Heart right ventricle (tissue), 16 donors: ENCODE results near the gene LRRC8B. TPM values are rescaled to one million over a fixed set of nuclear protein-coding genes. Genes with fewer than 3 reads are reported as not detected.
A peak's percentile ranks its signal among the peaks of the same experiment; 100 is the strongest.

ENCODE experiments used
- ATAC-seq, 8 donors: fragments of 200-7000 bp; cut with Tn5 transposase; one replicate each; pipeline ENCODE4 v1.9.1; 2020; ENCODE audit warnings: mild to moderate bottlenecking in 8 of 8, moderate library complexity in 8 of 8, moderate number of reproducible peaks in 1 of 8
- DNase-seq, 2 donors: peaks; one replicate each; pipeline ENCODE4 v3.0.0-alpha.2; 2020
- H3K27ac ChIP-seq, 10 donors: fragments of 200-600 bp; sonication (generic) in 2 of 10; one replicate each; pipeline versions ENCODE4 v1.5.0 to v1.8.0; 2020 to 2022; ENCODE audit warnings: mild to moderate bottlenecking in 3 of 10
- H3K27me3 ChIP-seq, 7 donors: fragments of 200-600 bp; one replicate each; pipeline ENCODE4 v1.8.0; 2021 to 2022; ENCODE audit warnings: mild to moderate bottlenecking in 2 of 7
- H3K36me3 ChIP-seq, 9 donors: fragments of 200-600 bp; sonication (generic) in 1 of 9; one replicate each; pipeline versions ENCODE4 v1.5.0 to v1.8.0; 2020 to 2022; ENCODE audit warnings: mild to moderate bottlenecking in 2 of 9
- H3K4me1 ChIP-seq, 9 donors: fragments of 200-600 bp; sonication (generic) in 1 of 9; one replicate each; pipeline versions ENCODE4 v1.5.0 to v1.8.0; 2020 to 2022; ENCODE audit warnings: mild to moderate bottlenecking in 4 of 9
- H3K4me3 ChIP-seq, 10 donors: fragments of 200-600 bp; sonication (generic) in 2 of 10; one replicate each; pipeline versions ENCODE4 v1.5.0 to v1.8.0; 2020 to 2022; ENCODE audit warnings: mild to moderate bottlenecking in 7 of 10, moderate library complexity in 2 of 10
- H3K9me3 ChIP-seq, 11 donors: fragments of 200-600 bp in 10 of 11; sonication (generic) in 2 of 11; one replicate each; pipeline versions ENCODE4 v1.5.0 to v1.8.0; 2013 to 2022; ENCODE audit warnings: mild to moderate bottlenecking in 2 of 11, control low read depth in 1 of 11, moderate library complexity in 1 of 11
- CTCF ChIP-seq, 9 donors: fragments of 200-600 bp; sonication (generic) in 2 of 9; IDR thresholded peaks; one replicate each; pipeline versions ENCODE4 v1.5.0 to v1.8.0; 2021 to 2022; ENCODE audit warnings: antibody characterized with exemption in 9 of 9, mild to moderate bottlenecking in 5 of 9, moderate library complexity in 1 of 9
- WGBS, 2 donors: extraction: QIAGEN DNeasy Blood & Tissue Kit; methylation state at CpG; one replicate each; pipeline ENCODE4 v1.1.7; 2013; ENCODE audit warnings: inconsistent platforms in 1 of 2; 5-methylcytosine and 5-hydroxymethylcytosine counted together
- intact Hi-C, 10 donors: fragments of 100-400 bp; cut with DNase I; formaldehyde crosslinking; loops; one replicate each; pipeline versions ENCODE4 v1.11.1 to v1.14.2; 2022
- polyA plus RNA-seq, 2 donors: library from polyadenylated mRNA; stranded (reverse); fragments of 200-250 nt; gene quantifications; one replicate each; pipeline ENCODE4 v1.2.3, GENCODE V29; 2013
- total RNA-seq, 10 donors: library from RNA; stranded (reverse); fragmentation: NEBNext Ultra II Directional in 3 of 10; extraction: Animal tissue kit (Norgen Biotek cat#: 25700) in 3 of 10; gene quantifications; one replicate each; pipeline versions ENCODE4 v1.2.1 to v1.2.4, GENCODE V29; 2021 to 2023
- donor health status: Arrhythmogenic right ventricular cardiomyopathy.
- donor health status: ischemic (EF 13 %, LVEDD 7.1; RV severe dilation, severe dysfunction).
- donor health status: healthy with polysubstance abuse.
- donor health status: DM: no; HTN: yes; CAD: no.
- donor health status: DM: no; HTN: no; CAD: no.
- donor health status: ischemic (EF 25% LVEDD 6.9; RV normal size, moderate dysfunction).
- donor health status: ischemic (EF 25% LVEDD 5.7; RV mildly dilated, moderate dysfunction).
- donor health status: healthy.
- donor health status: DM: yes; HTN: yes; CAD: no.
- donor health status: Ischemic cardiomyopathy.
- donor health status: ischemic (EF 35%, LVEDD 5.7; RV mildly dilated, moderate dysfunction).
- donor health status: nonischemic (EF 11% LVEDD 7.7; RV severe dilation, severe dysfunction).
- donor health status: DM: yes; HTN: yes; CAD: no.
- donor health status: PGD.
- donor health status: ischemic (EF 29% LVEDD 5.4; RV normal size, mild dysfunction).
- donor health status: nonischemic (EF 23%, LVEDD 6.1; RV moderate dilation, normal function).

Gene LRRC8B
- total and polyA plus RNA-seq, 12 donors = 1.7 to 6.6 (median 4.2) TPM

GRCh38 chr1:89600451-89601224 lies 76.0 kb downstream of the LRRC8B start:
- ATAC-seq = no peak
- Histone ChIP-seq H3K9me3 (no peaks in the 10 kb centered on the region), H3K27ac (no peak overlapping the region), H3K36me3 (no peaks in the 10 kb centered on the region), H3K27me3 (no peaks in the 10 kb centered on the region), H3K4me3 (no peak overlapping the region), H3K4me1 (peaks cover 0 to 39% (median 27%) of the 10 kb centered on the region in 9 donors)
- TF ChIP-seq CTCF (IDR thresholded peaks at IDR 0.05) = no peak
- no peak for DNase-seq
- intact Hi-C loops = loop anchor here in 6 of 10 donors (2.0 to 10.0 kb wide), 5 partner anchors 76 to 164 kb away; partner anchors contain the start of gene LRRC8B (in 3 of the 6)
- WGBS, 2 donors = 94 to 97% methylated on average over 3 of the region's 3 CpGs

GRCh38 chr1:89602871-89603404 lies 78.3 kb downstream of the LRRC8B start:
- intact Hi-C loops = loop anchor here in 6 of 10 donors (5.0 to 10.0 kb wide), 4 partner anchors 78 to 162 kb away; partner anchors contain the start of gene LRRC8B (in 3 of the 6)
- DNase-seq = no peak
- Histone ChIP-seq H3K9me3 (no peaks in the 10 kb centered on the region), H3K4me1 (peaks cover 5 to 62% (median 43%) of the 10 kb centered on the region in 9 donors), H3K27me3 (no peaks in the 10 kb centered on the region), H3K36me3 (no peaks in the 10 kb centered on the region), H3K27ac (peak overlapping the region in 4 of 10 donors; percentile 7 to 18 (median 8)), H3K4me3 (no peak overlapping the region)
- no peak for TF ChIP-seq CTCF (IDR thresholded peaks at IDR 0.05)
- WGBS, 2 donors = 61 to 63% methylated on average over 6 of the region's 6 CpGs
- ATAC-seq = no peak

- no peaks in the 10 kb centered on the region for H3K36me3 ChIP-seq
- TF ChIP-seq CTCF (IDR thresholded peaks at IDR 0.05) = no peak
- DNase-seq = no peak
- WGBS, 2 donors = 67% methylated on average over 4 of the region's 4 CpGs
- H3K9me3 ChIP-seq = no peaks in the 10 kb centered on the region
- peaks cover 6 to 70% (median 52%) of the 10 kb centered on the region in 9 donors for H3K4me1 ChIP-seq
- no peak overlapping the region for H3K4me3 ChIP-seq
- H3K27ac ChIP-seq = peak overlapping the region in 4 of 10 donors; percentile 2 to 81 (median 7)
- no peaks in the 10 kb centered on the region for H3K27me3 ChIP-seq
- intact Hi-C loops = loop anchor here in 6 of 10 donors (5.0 to 10.0 kb wide), 4 partner anchors 79 to 161 kb away; partner anchors contain the start of gene LRRC8B (in 3 of the 6)
- peak in 1 of 8 donors; percentile 23 for ATAC-seq
Observed at GRCh38 chr1:89603651-89604413, 79.2 kb downstream of the LRRC8B start.

GRCh38 chr1:89604414-89604735 lies 79.7 kb downstream of the LRRC8B start:
- H3K9me3 ChIP-seq = no peaks in the 10 kb centered on the region
- no peak for ATAC-seq
- no peak for TF ChIP-seq CTCF (IDR thresholded peaks at IDR 0.05)
- peak overlapping the region in 2 of 10 donors; percentile 2 to 81 for H3K27ac ChIP-seq
- intact Hi-C loops = loop anchor here in 6 of 10 donors (5.0 to 10.0 kb wide), 4 partner anchors 80 to 160 kb away; partner anchors contain the start of gene LRRC8B (in 3 of the 6)
- H3K27me3 ChIP-seq = no peaks in the 10 kb centered on the region
- WGBS, 2 donors = 81% methylated on average over 3 of the region's 3 CpGs
- no peaks in the 10 kb centered on the region for H3K36me3 ChIP-seq
- H3K4me3 ChIP-seq = no peak overlapping the region
- peaks cover 9 to 70% (median 58%) of the 10 kb centered on the region in 9 donors for H3K4me1 ChIP-seq
- DNase-seq = no peak
